Stomach (tissue), 9 donors: ENCODE measurements around the gene SORCS2. TPM values are rescaled to one million over a fixed set of nuclear protein-coding genes. Genes with fewer than 3 reads are reported as not detected.

ENCODE experiments used
- DNase-seq, 2 donors: peaks; one replicate each; pipeline versions ENCODE4 v3.0.0 to v3.0.0-alpha.2; 2013 to 2019
- H3K27ac ChIP-seq, 5 donors: fragments of 200-600 bp in 4 of 5; sonication (generic) in 4 of 5; one replicate each; pipeline ENCODE4 v1.5.1; 2013 to 2019; ENCODE audit warnings: mild to moderate bottlenecking in 1 of 5, moderate library complexity in 1 of 5
- H3K27me3 ChIP-seq, 3 donors: fragments of 200-600 bp; sonication (generic); one replicate each; pipeline ENCODE4 v1.5.1; 2017 to 2019; ENCODE audit warnings: mixed run types in 1 of 3
- H3K36me3 ChIP-seq, 4 donors: fragments of 200-600 bp; sonication (generic); 1 replicate in 3 of 4; 2 replicates in 1 of 4; pipeline ENCODE4 v1.5.1; 2016 to 2019
- H3K4me1 ChIP-seq, 4 donors: fragments of 200-600 bp; sonication (generic); one replicate each; pipeline ENCODE4 v1.5.1; 2016 to 2019
- H3K4me3 ChIP-seq, 4 donors: fragments of 200-600 bp; sonication (generic) in 3 of 4; one replicate each; pipeline ENCODE4 v1.5.1; 2016 to 2019; ENCODE audit warnings: mild to moderate bottlenecking in 1 of 4
- H3K9me3 ChIP-seq, 4 donors: fragments of 200-600 bp; sonication (generic); one replicate each; pipeline ENCODE4 v1.5.1; 2016 to 2019
- EP300 ChIP-seq: sonication (generic); formaldehyde crosslinking; IDR thresholded peaks from one replicate; pipeline ENCODE4 v1.6.1; 2017; ENCODE audit warnings: antibody characterized with exemption
- POLR2A ChIP-seq, 4 donors: fragments of 450-650 bp; IDR thresholded peaks; one replicate each; pipeline ENCODE4 v1.6.1; 2016; ENCODE audit warnings: antibody characterized with exemption in 4 of 4, control low read depth in 2 of 4, mild to moderate bottlenecking in 1 of 4, moderate library complexity in 1 of 4
- POLR2AphosphoS5 ChIP-seq, 3 donors: sonication (generic); formaldehyde crosslinking; IDR thresholded peaks; one replicate each; pipeline ENCODE4 v1.6.1; 2016; ENCODE audit warnings: antibody characterized with exemption in 3 of 3
- WGBS, 5 donors: extraction: QIAGEN DNeasy Blood & Tissue Kit in 3 of 5; methylation state at CpG; one replicate each; pipeline versions ENCODE4 v1.1.5 to v1.1.7; 2013 to 2018; 5-methylcytosine and 5-hydroxymethylcytosine counted together
- intact Hi-C: fragments of 100-400 bp; cut with DNase I; formaldehyde crosslinking; loops from one replicate; pipeline ENCODE4 v1.15.1; 2023; ENCODE audit warnings: low total_unique reads
- polyA plus RNA-seq, 3 donors: library from polyadenylated mRNA; stranded (reverse); fragments of 200-250 nt; gene quantifications; one replicate each; pipeline ENCODE4 v1.2.3, GENCODE V29; 2013
- total RNA-seq, 5 donors: library from RNA; depleted of rRNA; stranded (reverse); fragments of >200 nt; gene quantifications; one replicate each; pipeline versions ENCODE4 v1.1.0 to v1.2.3, GENCODE V29; 2014 to 2016
- TF ChIP-seq, protein P1 (sequence below), 7 experiments: fragments of 450-650 bp in 4 of 7; fragments of 200-600 bp in 3 of 7; sonication (generic) in 3 of 7; IDR thresholded peaks; one replicate each; pipeline ENCODE4 v1.5.1; 2016 to 2019; ENCODE audit warnings: antibody characterized with exemption in 7 of 7, control low read depth in 2 of 7, mild to moderate bottlenecking in 1 of 7
- donor health status: healthy with polysubstance abuse.
- donor health status: Bipolar disorder and iron deficiency.
- donor health status: healthy.

Gene SORCS2
- total and polyA plus RNA-seq, 8 donors, result under 0.01 to 13.0 (median 0.50) TPM; not detected in 1

DNA sequence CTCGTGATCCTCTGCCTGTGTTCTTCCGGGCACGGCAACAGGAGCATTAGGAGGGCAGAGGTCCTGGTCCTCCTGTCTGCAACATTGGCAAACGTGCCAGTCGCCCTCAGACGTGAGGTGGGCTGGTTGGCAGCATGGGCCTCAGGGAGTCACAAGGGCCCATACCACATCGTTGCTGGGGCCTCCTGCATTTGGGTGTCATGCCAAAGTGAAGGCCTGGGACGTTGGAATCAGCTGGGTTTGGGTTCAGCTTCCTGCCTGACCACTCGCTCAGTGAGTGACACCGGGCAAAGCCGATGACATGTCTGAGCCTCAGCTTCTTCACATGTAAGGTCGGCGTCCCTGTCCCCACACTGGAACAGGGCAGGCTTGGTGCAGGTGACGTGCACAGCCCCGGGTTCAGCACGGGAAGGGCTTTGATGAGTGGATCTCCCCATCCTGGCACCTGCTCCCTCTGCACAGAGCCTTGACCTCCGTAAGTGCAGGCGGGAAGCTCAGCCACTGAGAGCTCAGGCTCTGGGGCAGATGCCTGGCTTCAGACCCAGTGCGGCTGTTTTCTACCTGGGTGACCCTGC is 150.8 kb downstream of the SORCS2 start:
- Histone ChIP-seq H3K27me3 (no peaks in the 10 kb centered on the region), H3K27ac (no peak overlapping the region), H3K36me3 (no peaks in the 10 kb centered on the region), H3K4me3 (no peak overlapping the region), H3K9me3 (peaks cover 0 to 18% (median 14%) of the 10 kb centered on the region in 4 donors), H3K4me1 (no peaks in the 10 kb centered on the region)
- DNase-seq, result no peak
- TF ChIP-seq EP300 (no peak), POLR2A (IDR thresholded peaks at IDR 0.05) (no peak), POLR2AphosphoS5 (IDR thresholded peaks at IDR 0.05) (no peak)
- TF ChIP-seq, protein P1, sequence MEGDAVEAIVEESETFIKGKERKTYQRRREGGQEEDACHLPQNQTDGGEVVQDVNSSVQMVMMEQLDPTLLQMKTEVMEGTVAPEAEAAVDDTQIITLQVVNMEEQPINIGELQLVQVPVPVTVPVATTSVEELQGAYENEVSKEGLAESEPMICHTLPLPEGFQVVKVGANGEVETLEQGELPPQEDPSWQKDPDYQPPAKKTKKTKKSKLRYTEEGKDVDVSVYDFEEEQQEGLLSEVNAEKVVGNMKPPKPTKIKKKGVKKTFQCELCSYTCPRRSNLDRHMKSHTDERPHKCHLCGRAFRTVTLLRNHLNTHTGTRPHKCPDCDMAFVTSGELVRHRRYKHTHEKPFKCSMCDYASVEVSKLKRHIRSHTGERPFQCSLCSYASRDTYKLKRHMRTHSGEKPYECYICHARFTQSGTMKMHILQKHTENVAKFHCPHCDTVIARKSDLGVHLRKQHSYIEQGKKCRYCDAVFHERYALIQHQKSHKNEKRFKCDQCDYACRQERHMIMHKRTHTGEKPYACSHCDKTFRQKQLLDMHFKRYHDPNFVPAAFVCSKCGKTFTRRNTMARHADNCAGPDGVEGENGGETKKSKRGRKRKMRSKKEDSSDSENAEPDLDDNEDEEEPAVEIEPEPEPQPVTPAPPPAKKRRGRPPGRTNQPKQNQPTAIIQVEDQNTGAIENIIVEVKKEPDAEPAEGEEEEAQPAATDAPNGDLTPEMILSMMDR (IDR thresholded peaks at IDR 0.05), result no peak
- intact Hi-C loops, result no loop called here
- 81 to 87% (median 85%) methylated on average over 17 to 19 of the region's 19 CpGs for WGBS, 5 donors

DNA sequence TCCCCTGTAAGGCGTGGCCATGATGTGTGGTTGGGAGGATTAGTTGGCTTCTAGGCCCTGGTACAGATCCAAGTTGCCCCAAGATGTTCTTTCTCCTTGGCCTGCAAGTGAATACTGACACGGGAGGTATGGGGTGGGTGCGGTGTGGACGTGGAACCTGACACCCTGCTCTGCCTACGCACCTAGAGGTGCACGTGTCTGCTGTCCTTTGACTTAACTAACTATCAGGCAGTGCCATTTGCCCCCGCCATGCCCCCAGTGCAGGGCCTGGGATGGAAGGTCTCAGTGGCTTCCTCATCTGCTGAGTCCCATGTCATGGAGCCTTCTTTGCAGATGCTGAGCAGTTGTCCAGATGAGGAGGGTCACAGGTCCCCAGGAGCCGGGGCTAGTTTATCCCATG is 151.6 kb downstream of the SORCS2 start:
- WGBS, 5 donors, result 66 to 92% (median 82%) methylated on average over 7 to 8 of the region's 8 CpGs
- no peak for TF ChIP-seq EP300
- intact Hi-C loops, result no loop called here

DNA sequence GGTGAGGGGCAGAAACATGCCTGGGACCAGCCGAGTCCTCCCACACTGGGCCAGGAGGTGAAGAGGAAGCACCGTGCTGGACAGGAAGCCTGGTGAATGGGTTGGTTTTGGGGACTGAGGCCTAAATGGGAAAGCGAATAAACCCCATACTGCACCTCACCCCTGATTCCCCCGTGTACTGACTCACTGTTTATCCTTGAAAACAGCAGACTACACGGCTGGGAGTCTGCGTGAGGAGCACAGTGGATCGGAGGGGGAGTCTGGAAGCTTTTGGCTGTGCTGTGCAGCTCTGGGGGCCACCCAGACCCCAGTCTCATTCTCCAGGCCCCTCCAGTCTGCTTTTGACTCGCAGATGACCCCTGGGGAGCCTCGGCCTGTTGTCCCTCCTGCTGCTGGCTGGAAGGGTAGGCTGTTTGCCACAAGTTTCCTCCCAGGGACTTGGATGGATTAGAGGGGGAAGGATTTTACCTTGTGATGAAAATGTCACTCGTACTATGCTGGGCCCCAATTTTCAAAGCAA is 152.4 kb downstream of the SORCS2 start:
- H3K9me3 ChIP-seq, result peaks cover 0 to 18% (median 14%) of the 10 kb centered on the region in 4 donors
- no peak overlapping the region for H3K4me3 ChIP-seq
- DNase-seq, result peak in 1 of 2 donors; percentile 42
- 55 to 68% (median 59%) methylated on average over 9 to 10 of the region's 10 CpGs for WGBS, 5 donors
- TF ChIP-seq POLR2A (IDR thresholded peaks at IDR 0.05) (no peak), POLR2AphosphoS5 (IDR thresholded peaks at IDR 0.05) (no peak), EP300 (no peak)
- TF ChIP-seq, protein P1 (IDR thresholded peaks at IDR 0.05), result no peak
- no peaks in the 10 kb centered on the region for H3K27me3 ChIP-seq
- H3K4me1 ChIP-seq, result no peaks in the 10 kb centered on the region
- intact Hi-C loops, result no loop called here
- H3K27ac ChIP-seq, result no peak overlapping the region
- no peaks in the 10 kb centered on the region for H3K36me3 ChIP-seq

More for the DNA sequence above, 151.6 kb downstream of the SORCS2 start:
- no peak for DNase-seq
- H3K36me3 ChIP-seq, result no peaks in the 10 kb centered on the region
- H3K4me1 ChIP-seq, result no peaks in the 10 kb centered on the region
- peaks cover 0 to 18% (median 14%) of the 10 kb centered on the region in 4 donors for H3K9me3 ChIP-seq
- no peak overlapping the region for H3K4me3 ChIP-seq
- H3K27ac ChIP-seq, result no peak overlapping the region
- H3K27me3 ChIP-seq, result no peaks in the 10 kb centered on the region

DNA sequence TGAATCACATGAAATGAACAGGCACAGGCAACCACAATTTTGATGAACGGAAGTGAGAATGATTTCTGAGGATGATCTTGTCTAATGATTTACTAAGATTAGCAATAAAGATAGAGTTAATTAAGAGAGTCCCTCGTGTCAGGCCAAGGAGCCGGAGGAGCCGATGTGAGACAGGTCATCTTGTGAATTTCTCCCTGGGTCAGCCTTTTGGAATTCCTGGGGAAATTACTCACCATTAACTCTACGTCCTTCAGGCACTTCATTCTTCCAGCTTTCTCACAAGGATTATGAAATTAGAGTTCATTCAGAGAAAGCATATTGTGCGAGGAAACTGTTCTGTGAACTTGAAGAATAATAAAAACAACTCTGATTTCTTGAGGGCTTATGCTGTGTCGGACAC is 155.6 kb downstream of the SORCS2 start:
- Histone ChIP-seq H3K4me3 (no peak overlapping the region), H3K27me3 (peaks cover 0 to 11% (median 0%) of the 10 kb centered on the region in 3 donors), H3K27ac (no peak overlapping the region), H3K36me3 (no peaks in the 10 kb centered on the region), H3K9me3 (peaks cover 0 to 18% (median 14%) of the 10 kb centered on the region in 4 donors), H3K4me1 (no peaks in the 10 kb centered on the region)
- WGBS, 5 donors, result 82 to 87% (median 84%) methylated on average over 7 of the region's 7 CpGs
- TF ChIP-seq POLR2AphosphoS5 (IDR thresholded peaks at IDR 0.05) (no peak), POLR2A (IDR thresholded peaks at IDR 0.05) (no peak), EP300 (no peak)
- TF ChIP-seq, protein P1 (IDR thresholded peaks at IDR 0.05), result no peak
- DNase-seq, result no peak
- intact Hi-C loops, result no loop called here
